NK-92 (cell line): ENCODE measurements around the gene LONRF2.

ENCODE experiments used
- DNase-seq: peaks from one replicate; lab custom pipeline; 2025; ENCODE audit not compliant: unreplicated experiment; lab: John Stamatoyannopoulos, UW

LONRF2 gene

GRCh38 chr2:100301881-100302584, 20.3 kb downstream of the LONRF2 start:
- no peak for DNase-seq

GRCh38 chr2:100299548-100299947, 22.8 kb downstream of the LONRF2 start:
- no peak for DNase-seq

- no peak for DNase-seq
Measured at GRCh38 chr2:100297511-100297910, 24.8 kb downstream of the LONRF2 start.

- no peak for DNase-seq
Measured at GRCh38 chr2:100294162-100294497, 28.2 kb downstream of the LONRF2 start.

- no peak for DNase-seq
Measured at GRCh38 chr2:100293341-100294161, 28.8 kb downstream of the LONRF2 start.

GRCh38 chr2:100292022-100292580, 30.2 kb downstream of the LONRF2 start:
- no peak for DNase-seq

- no peak for DNase-seq
Measured at GRCh38 chr2:100291152-100291970, 30.9 kb downstream of the LONRF2 start.

- no peak for DNase-seq
Measured at GRCh38 chr2:100290718-100291151, 31.6 kb downstream of the LONRF2 start.

GRCh38 chr2:100289020-100289419, 33.3 kb downstream of the LONRF2 start:
- no peak for DNase-seq

GRCh38 chr2:100286318-100286717, 36.0 kb downstream of the LONRF2 start:
- DNase-seq: no peak

- DNase-seq: no peak
Measured at GRCh38 chr2:100285691-100286090, 36.6 kb downstream of the LONRF2 start.

- DNase-seq: no peak
Measured at GRCh38 chr2:100285011-100285410, 37.3 kb downstream of the LONRF2 start.

GRCh38 chr2:100283724-100284501, 38.4 kb downstream of the LONRF2 start:
- no peak for DNase-seq

- no peak for DNase-seq
Measured at GRCh38 chr2:100281521-100282438, 40.5 kb downstream of the LONRF2 start.

GRCh38 chr2:100279586-100280534, 42.4 kb downstream of the LONRF2 start:
- no peak for DNase-seq

- DNase-seq: no peak
Measured at GRCh38 chr2:100278986-100279385, 43.3 kb downstream of the LONRF2 start.

GRCh38 chr2:100278501-100278900, 43.8 kb downstream of the LONRF2 start:
- no peak for DNase-seq

GRCh38 chr2:100277540-100278207, 44.6 kb downstream of the LONRF2 start:
- DNase-seq: no peak
